Transverse colon (tissue), 4 donors: ENCODE results near the gene PEAK3. TPM values are rescaled to one million over a fixed set of nuclear protein-coding genes. Genes with fewer than 3 reads are reported as not detected.

Source experiments
- DNase-seq: peaks from one replicate; pipeline ENCODE4 v3.0.0-alpha.2; 2019
- H3K27ac ChIP-seq, 4 donors: fragments of 200-600 bp; sonication (generic); 2 replicates each; pipeline ENCODE4 v1.5.1; 2016 to 2018; ENCODE audit warnings: inconsistent platforms in 4 of 4
- H3K27me3 ChIP-seq: fragments of 200-600 bp; sonication (generic); 2 replicates; pipeline ENCODE4 v1.5.1; 2017; ENCODE audit warnings: inconsistent platforms
- H3K36me3 ChIP-seq, 4 donors: fragments of 200-600 bp; sonication (generic); 2 replicates each; pipeline ENCODE4 v1.5.1; 2017 to 2019; ENCODE audit warnings: inconsistent platforms in 4 of 4
- H3K4me1 ChIP-seq, 4 donors: fragments of 200-600 bp; sonication (generic); 2 replicates each; pipeline ENCODE4 v1.5.1; 2017 to 2020; ENCODE audit warnings: inconsistent platforms in 4 of 4
- H3K4me3 ChIP-seq, 4 donors: fragments of 200-600 bp; sonication (generic); 1 replicate in 1 of 4; 2 replicates in 3 of 4; pipeline versions ENCODE4 v1.5.1 to v1.6.1; 2017 to 2019; ENCODE audit warnings: inconsistent platforms in 4 of 4
- H3K9me3 ChIP-seq, 2 donors: fragments of 200-600 bp; sonication (generic); 2 replicates each; pipeline ENCODE4 v1.5.1; 2017 to 2019; ENCODE audit warnings: inconsistent platforms in 2 of 2
- CTCF ChIP-seq, 5 experiments: fragments of 200-600 bp in 3 of 5; fragments of 450-650 bp in 2 of 5; sonication (generic) in 3 of 5; IDR thresholded peaks; 1 replicate in 2 of 5; 2 replicates in 3 of 5; pipeline ENCODE4 v1.5.1; 2016 to 2017; ENCODE audit warnings: antibody characterized with exemption in 5 of 5, inconsistent platforms in 3 of 5, mild to moderate bottlenecking in 2 of 5, moderate library complexity in 1 of 5
- EP300 ChIP-seq: sonication (generic); formaldehyde crosslinking; IDR thresholded peaks from one replicate; pipeline ENCODE4 v1.6.1; 2017; ENCODE audit warnings: antibody characterized with exemption, low read depth
- POLR2A ChIP-seq: fragments of 450-650 bp; IDR thresholded peaks from one replicate; pipeline ENCODE4 v1.6.1; 2016; ENCODE audit warnings: antibody characterized with exemption, mild to moderate bottlenecking, moderate library complexity
- POLR2AphosphoS5 ChIP-seq, 3 donors: sonication (generic); formaldehyde crosslinking; IDR thresholded peaks; one replicate each; pipeline ENCODE4 v1.6.1; 2016; ENCODE audit warnings: antibody characterized with exemption in 3 of 3
- WGBS, 2 donors: methylation state at CpG; one replicate each; pipeline ENCODE4 v1.1.5; 2018; ENCODE audit warnings: low coverage in 1 of 2; 5-methylcytosine and 5-hydroxymethylcytosine counted together
- in situ Hi-C, 4 donors: fragments of 200-750 bp; cut with MboI; loops; one replicate each; pipeline versions ENCODE4 v1.15.0 to v1.15.1; 2017; ENCODE audit warnings: low sequenced_read_pairs in 3 of 4, low pct_ligation_motif_present in 1 of 4, low pct_unique_long_range_greater_than_20kb in 1 of 4
- intact Hi-C: fragments of 100-400 bp; cut with DNase I; formaldehyde crosslinking; loops from one replicate; pipeline ENCODE4 v1.15.1; 2023; ENCODE audit warnings: low total_unique reads
- total RNA-seq, 4 donors: library from RNA; depleted of rRNA; stranded (reverse); fragments of >200 nt; gene quantifications; one replicate each; pipeline ENCODE4 v1.1.0, GENCODE V29; 2016

Gene PEAK3
- total RNA-seq, 4 donors from 2014 or later, result 0.27 to 1.1 (median 1.1) TPM; not detected in 1

GRCh38 chr19:2271234-2272103 lies 10.5 kb downstream of the PEAK3 start:
- H3K27me3 ChIP-seq, result no peaks in the 10 kb centered on the region
- intact Hi-C loops, result loop anchor here (2.0 to 5.0 kb wide), 2 partner anchors 35 to 109 kb away; partner anchors contain the start of genes DOT1L, PLEKHJ1 and SF3A2
- H3K9me3 ChIP-seq, result no peaks in the 10 kb centered on the region
- WGBS, 2 donors, result 30 to 66% methylated on average over 8 to 38 of the region's 43 CpGs
- H3K36me3 ChIP-seq, result peaks cover 0 to 12% (median 5%) of the 10 kb centered on the region in 4 donors
- TF ChIP-seq POLR2AphosphoS5 (IDR thresholded peaks at IDR 0.05) (peak in 1 of 3 donors; percentile 46), CTCF (IDR thresholded peaks at IDR 0.05) (no peak)
- in situ Hi-C loops, result loop anchor here in 1 of 4 donors (25.0 kb wide), 1 partner anchor 109 kb away; the partner anchor contains the start of genes AP3D1 and DOT1L
- H3K4me3 ChIP-seq, result peak overlapping the region; percentile 92 to 100 (median 96)
- peaks cover 45 to 71% (median 63%) of the 10 kb centered on the region in 4 donors for H3K4me1 ChIP-seq
- H3K27ac ChIP-seq, result peak overlapping the region; percentile 97 to 99 (median 99)
- peak; percentile 37 for DNase-seq

- peak overlapping the region; percentile 97 to 99 (median 99) for H3K27ac ChIP-seq
- in situ Hi-C loops (loop anchor here in 1 of 4 donors (25.0 kb wide), 1 partner anchor 108 kb away; the partner anchor contains the start of genes AP3D1 and DOT1L), intact Hi-C loops (loop anchor here (5.0 kb wide), 1 partner anchor 108 kb away; the partner anchor contains the start of gene DOT1L)
- H3K4me1 ChIP-seq, result peaks cover 43 to 66% (median 58%) of the 10 kb centered on the region in 4 donors
- H3K9me3 ChIP-seq, result no peaks in the 10 kb centered on the region
- H3K36me3 ChIP-seq, result peaks cover 0 to 12% (median 5%) of the 10 kb centered on the region in 4 donors
- peak overlapping the region; percentile 92 to 100 (median 96) for H3K4me3 ChIP-seq
- peak; percentile 83 for DNase-seq
- TF ChIP-seq POLR2A (peak; percentile 81), CTCF (IDR thresholded peaks at IDR 0.05) (no peak), POLR2AphosphoS5 (IDR thresholded peaks at IDR 0.05) (peak; percentile 77 to 93 (median 89))
- WGBS, 2 donors, result 0% methylated on average over 32 of the region's 88 CpGs; no CpG with 5 or more reads in 1 of the 2 donors
- H3K27me3 ChIP-seq, result no peaks in the 10 kb centered on the region
These were observed 11.3 kb downstream of the PEAK3 start for GRCh38 chr19:2270423-2271233.

- H3K27ac ChIP-seq, result peak overlapping the region; percentile 97 to 99 (median 99)
- peaks cover 0 to 12% (median 5%) of the 10 kb centered on the region in 4 donors for H3K36me3 ChIP-seq
- peak; percentile 54 for DNase-seq
- no peaks in the 10 kb centered on the region for H3K9me3 ChIP-seq
- H3K4me1 ChIP-seq, result peaks cover 38 to 60% (median 53%) of the 10 kb centered on the region in 4 donors
- WGBS, 2 donors, result 1% methylated on average over 18 of the region's 30 CpGs; no CpG with 5 or more reads in 1 of the 2 donors
- intact Hi-C loops (loop anchor here (5.0 kb wide), 1 partner anchor 108 kb away; the partner anchor contains the start of gene DOT1L), in situ Hi-C loops (loop anchor here in 1 of 4 donors (25.0 kb wide), 1 partner anchor 108 kb away; the partner anchor contains the start of genes AP3D1 and DOT1L)
- TF ChIP-seq CTCF (IDR thresholded peaks at IDR 0.05) (no peak), POLR2AphosphoS5 (IDR thresholded peaks at IDR 0.05) (no peak), EP300 (no peak), POLR2A (no peak)
- peak overlapping the region; percentile 92 to 100 (median 96) for H3K4me3 ChIP-seq
- no peaks in the 10 kb centered on the region for H3K27me3 ChIP-seq
These were observed 11.9 kb downstream of the PEAK3 start for GRCh38 chr19:2270157-2270422.
